Activated CD4-positive, alpha-beta T cell treated with anti-CD3 and anti-CD28 coated beads, Interleukin-10, Interleukin-2, amounts not matched to agents 100 ng/mL and 50 ng/mL, durations not matched to agents 16 hours and 8 hours (primary cell): Measurements from ENCODE around the gene PROX2.

ENCODE experiments used
- DNase-seq: peaks from one replicate; pipeline ENCODE4 v3.0.0-alpha.2; 2020

Gene PROX2

DNA sequence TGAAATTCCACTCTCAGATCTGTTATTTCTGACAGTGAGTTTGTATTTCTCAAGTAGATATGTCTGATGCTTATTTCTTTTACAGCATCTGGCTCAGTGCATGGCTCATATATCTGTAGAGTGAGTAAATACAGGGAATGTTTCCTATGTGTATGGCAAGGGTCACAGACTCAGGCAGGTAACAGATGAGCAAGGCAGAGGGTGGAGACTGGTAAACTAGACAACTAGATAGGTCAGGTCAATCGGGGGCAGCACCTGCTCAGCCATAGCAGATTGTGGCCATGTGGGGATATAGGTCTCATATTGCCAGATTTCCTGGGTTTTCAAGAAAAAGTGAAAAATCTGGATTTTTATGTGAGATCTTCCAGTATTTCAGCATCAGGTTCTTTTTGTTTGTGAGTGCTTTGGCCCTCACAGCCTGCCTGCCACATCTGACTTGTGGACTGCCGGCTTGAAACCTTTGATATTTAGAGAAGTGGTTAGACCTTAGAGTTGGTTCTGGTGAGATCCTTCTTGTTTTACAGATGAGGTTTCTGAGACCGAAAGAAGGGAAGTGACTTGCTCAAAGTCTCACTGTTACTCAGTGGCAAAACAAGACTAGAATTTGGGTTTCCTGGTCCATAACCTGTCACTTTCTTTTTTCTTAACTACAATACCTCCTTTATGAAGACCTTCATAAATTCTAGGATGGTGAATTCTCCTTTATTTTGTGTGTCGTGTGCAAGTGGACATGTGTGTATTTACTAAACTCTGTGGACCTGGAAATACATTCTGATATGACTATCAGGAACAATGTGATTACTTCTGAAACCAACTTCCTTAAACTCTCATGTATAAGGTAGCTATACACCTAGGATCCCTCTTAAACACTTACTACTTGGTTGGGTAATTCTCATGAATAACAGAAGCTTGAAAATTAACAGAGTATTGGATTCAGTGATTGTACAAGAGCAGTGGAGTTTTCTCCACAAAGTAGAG, 34.4 kb downstream of the PROX2 start:
- DNase-seq: peak; percentile 80

DNA sequence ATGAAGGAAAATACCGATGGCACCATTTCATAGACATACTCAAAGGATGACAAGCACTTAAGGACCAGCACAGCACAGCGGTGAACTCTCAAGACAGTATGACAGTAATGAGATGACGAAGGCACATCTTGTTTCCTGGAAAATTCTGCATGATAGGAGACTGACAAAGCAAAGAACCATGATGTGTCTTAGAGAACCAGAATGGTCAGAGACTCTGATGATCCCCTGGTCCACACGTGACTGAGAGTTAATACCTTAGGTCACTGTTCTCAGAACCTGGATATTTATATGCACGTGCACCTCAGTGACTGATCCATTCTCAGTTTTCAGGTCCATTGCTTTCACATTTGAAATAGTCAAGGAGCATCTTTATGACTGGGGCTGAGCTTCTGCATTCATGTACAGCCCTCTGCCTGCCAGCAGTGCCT, 35.3 kb downstream of the PROX2 start:
- peak; percentile 68 for DNase-seq

DNA sequence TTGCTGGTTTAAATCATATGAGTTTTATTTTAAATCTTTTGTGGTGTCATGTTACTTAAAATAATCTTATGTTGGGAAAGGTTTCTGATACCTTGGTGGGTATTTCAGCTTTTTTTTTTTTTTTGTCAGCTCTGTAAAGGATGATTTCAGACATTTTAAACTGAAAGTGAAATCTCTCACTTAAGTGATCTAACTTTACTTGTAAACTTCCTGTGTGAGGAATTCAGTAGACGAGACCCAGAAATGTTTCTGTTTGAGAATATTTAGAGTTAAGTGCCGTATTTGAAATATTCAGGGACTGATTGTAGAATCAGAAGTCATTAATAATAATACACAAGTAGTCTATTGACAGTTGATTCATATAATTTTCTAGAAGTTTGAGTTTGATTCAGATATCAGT, 37.8 kb downstream of the PROX2 start:
- DNase-seq: peak; percentile 39

DNA sequence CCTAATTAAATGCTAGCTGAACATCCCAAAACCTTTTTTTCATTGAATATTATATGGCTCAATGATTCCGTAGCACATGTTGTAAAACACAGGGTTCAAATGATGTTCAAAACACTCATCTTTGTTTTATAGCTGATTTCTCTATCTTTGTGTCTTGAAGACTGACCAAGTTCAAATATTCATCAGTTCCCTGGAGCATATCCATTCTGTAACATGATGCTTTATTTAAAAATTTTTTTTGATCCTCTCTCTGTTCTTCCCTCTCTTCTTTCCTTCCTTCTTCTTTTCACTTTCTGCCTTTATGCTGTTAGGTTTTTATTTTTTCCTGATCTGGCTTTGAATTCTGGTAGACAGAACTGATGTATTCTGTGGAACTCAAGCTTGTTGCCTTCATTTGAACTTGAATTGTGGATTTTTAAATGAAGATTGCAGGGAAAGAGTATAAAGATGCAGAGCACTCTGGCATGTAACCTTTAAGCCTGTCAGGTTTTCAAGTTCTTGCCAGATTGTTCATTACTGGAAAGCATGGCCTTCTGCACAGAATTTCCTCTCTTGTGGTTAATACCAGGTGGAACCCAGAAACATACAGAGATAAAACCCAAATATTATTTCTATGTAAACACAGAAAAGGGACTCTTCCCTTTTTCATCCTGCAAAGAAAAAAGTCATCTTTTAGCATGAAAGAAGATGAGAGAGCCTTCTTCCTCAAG, 39.5 kb downstream of the PROX2 start:
- DNase-seq: peak; percentile 39

DNA sequence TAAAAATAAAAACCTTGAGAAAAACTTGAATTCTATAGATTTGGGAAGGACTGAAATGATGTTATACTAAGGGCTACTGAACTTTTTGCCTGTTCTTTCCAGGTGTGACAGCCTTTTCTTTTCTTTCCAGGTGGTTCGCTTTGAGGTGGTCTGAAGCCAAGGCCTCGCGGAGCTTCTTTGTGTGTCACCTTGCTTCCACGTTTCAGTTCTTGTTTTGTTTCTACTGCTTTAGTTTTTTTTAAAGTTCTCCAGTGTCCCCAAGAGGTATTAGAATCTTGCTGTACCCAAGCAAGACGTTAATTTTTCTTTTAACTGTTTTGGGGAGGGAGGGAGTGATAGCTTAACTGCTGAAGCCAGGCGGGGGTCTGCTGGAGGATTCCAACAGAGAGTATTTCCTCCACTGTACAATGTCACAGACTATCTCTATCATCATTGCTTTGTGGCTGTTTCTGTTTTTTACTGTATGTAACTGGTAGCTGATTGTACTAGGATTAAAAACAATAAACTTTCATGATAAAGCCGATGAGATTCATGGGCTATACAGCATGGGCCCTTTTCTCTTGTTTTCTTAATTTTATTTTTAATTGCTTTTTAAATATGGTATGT, 40.2 kb downstream of the PROX2 start:
- no peak for DNase-seq

DNA sequence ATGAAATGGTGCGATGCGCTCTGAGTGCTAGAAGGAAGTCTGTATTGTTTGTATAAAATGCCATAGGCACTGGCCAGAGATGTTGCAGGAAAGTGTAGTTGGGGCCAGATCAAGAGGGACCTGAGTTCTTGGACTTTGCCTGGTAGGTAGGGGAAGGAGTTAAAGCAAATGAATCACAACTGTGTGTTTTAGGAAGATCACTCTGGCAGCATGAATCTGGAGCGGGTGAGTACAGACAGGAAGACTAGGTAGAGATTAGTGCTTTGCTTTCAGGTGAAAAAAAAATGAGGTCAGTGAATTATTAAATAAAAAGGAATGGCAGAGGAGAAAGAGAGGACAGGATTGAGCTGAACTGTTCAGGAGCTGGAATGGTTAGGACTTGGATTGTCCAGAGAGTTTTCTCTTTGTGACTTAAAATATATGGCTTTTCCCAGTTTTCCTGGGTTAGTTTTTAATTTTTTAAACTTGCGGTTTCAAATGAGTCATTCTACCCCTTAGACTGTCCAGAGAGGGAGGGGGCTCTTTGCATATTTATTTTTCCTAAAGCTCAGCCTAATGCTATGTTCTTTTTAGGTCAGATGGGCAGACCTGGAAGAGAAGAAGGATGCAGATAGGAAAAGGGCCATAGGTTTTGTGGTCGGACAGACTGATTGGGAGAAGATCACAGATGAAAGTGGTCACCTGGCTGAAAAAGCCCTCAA, 41.1 kb downstream of the PROX2 start:
- no peak for DNase-seq

DNA sequence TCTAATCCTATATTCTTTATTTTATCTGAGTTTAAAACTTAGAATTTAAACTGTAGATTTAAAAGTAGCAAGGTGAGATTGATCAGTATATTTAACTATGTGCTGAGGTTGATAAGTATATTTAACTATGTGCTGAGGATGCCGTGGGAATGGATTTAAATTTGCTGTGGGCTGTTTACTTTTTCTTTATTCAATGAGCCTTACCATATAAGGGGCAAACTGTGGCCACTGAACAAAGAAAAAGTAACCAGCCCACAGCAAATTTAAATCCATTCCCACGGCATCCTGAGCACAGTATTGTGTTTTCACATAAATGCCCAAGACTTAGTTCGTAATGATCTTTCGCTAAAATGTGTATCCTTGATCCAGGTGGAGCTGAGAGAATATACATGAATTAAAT, 43.1 kb downstream of the PROX2 start:
- no peak for DNase-seq

DNA sequence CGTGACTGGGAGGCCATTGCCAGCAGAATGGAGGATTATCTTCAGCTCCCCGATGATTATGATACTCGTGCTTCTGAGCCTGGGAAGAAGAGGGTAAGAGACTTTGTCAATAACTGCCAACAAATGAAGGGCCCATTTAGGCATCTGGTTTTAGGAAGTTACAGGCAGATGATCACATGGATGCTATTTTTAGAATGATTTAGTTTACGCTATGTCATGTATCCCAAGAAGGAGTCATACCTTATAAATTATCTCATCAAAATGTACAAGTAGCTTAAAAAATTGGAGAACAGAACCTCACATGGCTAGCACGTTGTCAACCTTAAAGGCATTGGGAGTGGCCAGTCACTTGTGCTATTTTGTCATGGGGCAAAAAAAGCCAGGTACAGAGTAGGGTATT, 46.7 kb downstream of the PROX2 start:
- DNase-seq: no peak

DNA sequence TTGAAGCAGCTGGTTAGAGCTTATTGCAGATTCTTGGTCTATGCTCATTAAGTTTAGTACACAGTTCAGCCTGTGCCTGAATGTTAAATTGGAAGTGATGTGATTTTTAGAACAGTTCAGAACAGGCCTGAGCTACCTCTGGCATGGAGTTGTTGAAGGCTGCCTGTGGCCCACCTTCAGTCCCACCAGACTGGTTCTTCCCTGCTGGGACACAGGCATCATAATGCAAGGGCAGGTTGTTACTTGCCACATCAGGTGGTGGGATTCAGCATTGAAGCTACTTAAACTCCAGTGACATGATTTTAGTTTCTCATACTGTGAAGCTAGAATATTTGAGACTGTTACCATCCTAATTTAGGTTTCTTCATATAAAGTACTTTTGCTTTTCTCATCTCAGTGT, 49.4 kb downstream of the PROX2 start:
- DNase-seq: no peak
